Choroid plexus epithelial cell (primary cell): ENCODE results near the gene COPE.
"Not testable (repeated sequence)": the region's sequence is repeated elsewhere in the genome, so short reads cannot be mapped to it uniquely, and the experiment has no call there.

Experiments
- DNase-seq: peaks from one replicate; pipeline ENCODE4 v3.0.0-alpha.2; 2010; ENCODE audit warnings: low read depth
- H3K4me3 ChIP-seq: 2 replicates; pipeline ENCODE4 v1.5.1; 2011; ENCODE audit warnings: low read depth, mild to moderate bottlenecking, control low read depth, low read length, moderate library complexity
- TF ChIP-seq, protein P1 (sequence below): conservative IDR thresholded peaks from 2 replicates; pipeline ENCODE4 v1.5.1; 2011; ENCODE audit warnings: low read depth, mild to moderate bottlenecking, control low read depth, inconsistent platforms, low read length, moderate library complexity

COPE gene

DNA sequence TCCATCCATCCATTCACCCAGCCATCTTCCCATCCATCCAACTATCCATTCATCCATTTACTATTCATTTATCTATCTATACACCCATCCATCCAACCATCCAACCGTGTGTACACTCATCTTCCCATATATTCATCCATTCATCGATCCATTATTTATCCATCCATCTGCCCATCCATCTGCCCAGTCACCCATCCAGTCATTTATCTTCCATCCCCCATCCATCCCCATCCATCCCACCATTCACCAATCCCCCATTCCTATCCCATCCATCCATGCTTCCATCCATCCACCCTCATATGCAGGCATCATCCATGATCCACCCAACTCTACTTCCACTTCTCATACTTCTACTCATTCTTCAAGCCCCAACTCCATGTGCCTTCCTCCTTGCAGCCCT, 35.9 kb upstream of the COPE start:
- no peak for DNase-seq

DNA sequence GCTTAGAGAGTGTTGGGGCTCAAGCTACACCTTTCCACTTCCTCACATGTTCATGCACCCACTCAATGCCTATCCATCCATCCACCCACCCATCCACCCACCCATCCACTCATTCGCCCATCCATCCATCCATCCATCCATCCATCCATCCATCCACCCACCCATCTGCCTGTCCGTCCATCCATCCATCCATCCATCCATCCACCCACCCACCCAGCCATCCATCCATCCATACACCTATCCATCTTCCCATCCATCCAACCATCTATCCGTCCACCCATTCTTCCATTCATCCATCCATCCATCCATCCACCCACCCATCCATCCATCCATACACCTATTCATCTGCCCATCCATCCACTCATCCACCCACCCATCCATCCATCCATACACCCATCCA, 34.9 kb upstream of the COPE start:
- TF ChIP-seq, protein P1, sequence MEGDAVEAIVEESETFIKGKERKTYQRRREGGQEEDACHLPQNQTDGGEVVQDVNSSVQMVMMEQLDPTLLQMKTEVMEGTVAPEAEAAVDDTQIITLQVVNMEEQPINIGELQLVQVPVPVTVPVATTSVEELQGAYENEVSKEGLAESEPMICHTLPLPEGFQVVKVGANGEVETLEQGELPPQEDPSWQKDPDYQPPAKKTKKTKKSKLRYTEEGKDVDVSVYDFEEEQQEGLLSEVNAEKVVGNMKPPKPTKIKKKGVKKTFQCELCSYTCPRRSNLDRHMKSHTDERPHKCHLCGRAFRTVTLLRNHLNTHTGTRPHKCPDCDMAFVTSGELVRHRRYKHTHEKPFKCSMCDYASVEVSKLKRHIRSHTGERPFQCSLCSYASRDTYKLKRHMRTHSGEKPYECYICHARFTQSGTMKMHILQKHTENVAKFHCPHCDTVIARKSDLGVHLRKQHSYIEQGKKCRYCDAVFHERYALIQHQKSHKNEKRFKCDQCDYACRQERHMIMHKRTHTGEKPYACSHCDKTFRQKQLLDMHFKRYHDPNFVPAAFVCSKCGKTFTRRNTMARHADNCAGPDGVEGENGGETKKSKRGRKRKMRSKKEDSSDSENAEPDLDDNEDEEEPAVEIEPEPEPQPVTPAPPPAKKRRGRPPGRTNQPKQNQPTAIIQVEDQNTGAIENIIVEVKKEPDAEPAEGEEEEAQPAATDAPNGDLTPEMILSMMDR, result no peak
- H3K4me3 ChIP-seq, result no peak overlapping the region
- DNase-seq, result no peak

More for the DNA sequence above, 35.9 kb upstream of the COPE start:
- H3K4me3 ChIP-seq, result no peak overlapping the region
- TF ChIP-seq, protein P1, result no peak

DNA sequence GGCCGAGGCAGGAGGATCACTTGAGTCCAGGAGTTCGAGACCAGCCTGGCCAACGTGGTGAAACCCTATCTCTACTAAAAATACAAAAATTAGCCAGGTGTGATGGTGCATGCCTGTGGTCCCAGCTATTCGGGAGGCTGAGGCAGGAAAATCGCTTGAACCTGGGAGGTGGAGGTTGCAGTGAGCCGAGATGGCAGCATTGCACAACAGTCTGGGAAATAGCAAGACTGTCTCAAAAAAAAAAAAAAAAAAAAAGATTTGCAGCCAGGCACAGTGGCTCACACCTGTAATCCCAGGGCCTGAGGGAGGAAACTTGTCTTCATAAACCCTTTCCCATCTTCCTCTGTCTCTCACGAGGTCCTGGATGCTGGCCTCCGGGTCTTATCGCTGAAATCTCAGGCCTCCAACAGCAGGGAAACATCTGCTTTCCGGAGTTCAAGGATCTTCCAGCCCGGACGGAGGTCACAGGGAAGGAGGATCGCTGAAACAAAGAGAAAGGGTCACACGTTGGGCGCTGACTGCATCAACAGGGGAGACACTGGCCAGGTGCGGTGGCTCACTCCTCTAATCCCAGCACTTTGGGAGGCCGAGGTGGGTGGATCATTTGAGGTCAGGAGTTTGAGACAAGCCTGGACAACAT, 33.3 kb upstream of the COPE start:
- not testable (repeated sequence) for DNase-seq, H3K4me3 ChIP-seq

DNA sequence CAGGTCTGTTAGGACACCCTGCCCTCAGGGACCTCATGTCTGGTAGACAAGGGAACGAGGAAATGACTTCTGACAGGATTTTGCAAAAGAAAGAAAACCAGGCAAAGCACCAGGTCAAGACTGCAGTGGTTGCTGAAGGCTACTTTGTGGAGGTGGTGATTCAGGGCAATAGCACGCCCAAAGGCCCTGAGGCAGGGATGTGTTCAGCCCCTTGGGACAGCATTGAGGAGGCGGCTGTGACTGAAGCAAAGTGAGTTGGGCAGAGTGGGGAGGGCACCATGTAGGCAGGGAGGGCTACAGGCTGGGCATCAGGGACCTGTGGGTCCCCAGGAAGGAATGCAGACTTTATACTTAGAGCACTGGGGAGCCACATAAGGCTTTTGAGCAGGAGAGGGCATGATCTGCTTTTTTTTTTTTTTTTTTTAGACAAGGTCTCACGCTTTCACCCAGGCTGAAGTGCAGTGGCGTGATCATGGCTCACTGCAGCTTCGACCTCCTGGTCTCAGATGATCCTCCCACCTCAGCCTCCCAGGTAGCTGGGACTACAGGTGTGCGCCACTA, 32.6 kb upstream of the COPE start:
- H3K4me3 ChIP-seq, result no peak overlapping the region
- DNase-seq, result no peak
- TF ChIP-seq, protein P1, result no peak

DNA sequence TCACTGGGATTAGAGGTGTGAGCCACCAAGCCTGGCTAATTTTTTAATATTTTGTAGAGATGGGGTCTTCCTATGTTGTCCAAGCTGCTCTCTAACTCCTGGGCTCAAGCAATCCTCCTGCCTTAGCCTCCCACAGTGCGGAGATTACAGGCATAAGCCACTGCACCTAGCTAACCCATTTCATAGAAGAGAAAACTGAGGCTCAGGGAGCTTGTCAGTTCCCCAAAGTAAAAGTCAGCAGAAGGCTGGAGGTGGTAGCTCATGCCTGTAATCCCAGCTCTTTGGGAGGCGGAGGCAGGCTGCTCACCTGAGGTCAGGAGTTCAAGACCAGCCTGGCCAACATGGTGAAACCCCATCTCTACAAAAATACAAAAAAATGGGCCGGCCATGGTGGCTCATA, 30.7 kb upstream of the COPE start:
- no peak overlapping the region for H3K4me3 ChIP-seq
- TF ChIP-seq, protein P1, result no peak
- no peak for DNase-seq

DNA sequence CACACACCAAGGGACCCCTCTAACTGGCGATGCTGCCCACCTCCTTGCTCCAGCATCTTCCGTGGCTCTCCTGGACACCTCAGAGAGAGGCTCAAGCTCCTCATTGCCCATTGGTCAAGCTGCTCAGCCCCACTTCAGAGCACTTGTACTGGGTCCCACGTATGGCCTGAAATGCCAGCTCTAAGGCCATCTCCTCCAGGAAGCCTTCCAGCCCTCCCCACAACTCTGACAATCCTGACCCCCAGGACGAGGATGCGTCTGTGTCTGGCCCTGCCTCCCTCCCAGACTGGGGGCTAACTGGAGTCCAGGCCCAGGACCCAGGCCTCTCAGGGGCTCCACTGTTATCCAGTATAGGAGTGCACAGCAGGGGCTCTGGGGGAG, 29.8 kb upstream of the COPE start:
- no peak overlapping the region for H3K4me3 ChIP-seq
- DNase-seq, result no peak
- TF ChIP-seq, protein P1, result no peak

DNA sequence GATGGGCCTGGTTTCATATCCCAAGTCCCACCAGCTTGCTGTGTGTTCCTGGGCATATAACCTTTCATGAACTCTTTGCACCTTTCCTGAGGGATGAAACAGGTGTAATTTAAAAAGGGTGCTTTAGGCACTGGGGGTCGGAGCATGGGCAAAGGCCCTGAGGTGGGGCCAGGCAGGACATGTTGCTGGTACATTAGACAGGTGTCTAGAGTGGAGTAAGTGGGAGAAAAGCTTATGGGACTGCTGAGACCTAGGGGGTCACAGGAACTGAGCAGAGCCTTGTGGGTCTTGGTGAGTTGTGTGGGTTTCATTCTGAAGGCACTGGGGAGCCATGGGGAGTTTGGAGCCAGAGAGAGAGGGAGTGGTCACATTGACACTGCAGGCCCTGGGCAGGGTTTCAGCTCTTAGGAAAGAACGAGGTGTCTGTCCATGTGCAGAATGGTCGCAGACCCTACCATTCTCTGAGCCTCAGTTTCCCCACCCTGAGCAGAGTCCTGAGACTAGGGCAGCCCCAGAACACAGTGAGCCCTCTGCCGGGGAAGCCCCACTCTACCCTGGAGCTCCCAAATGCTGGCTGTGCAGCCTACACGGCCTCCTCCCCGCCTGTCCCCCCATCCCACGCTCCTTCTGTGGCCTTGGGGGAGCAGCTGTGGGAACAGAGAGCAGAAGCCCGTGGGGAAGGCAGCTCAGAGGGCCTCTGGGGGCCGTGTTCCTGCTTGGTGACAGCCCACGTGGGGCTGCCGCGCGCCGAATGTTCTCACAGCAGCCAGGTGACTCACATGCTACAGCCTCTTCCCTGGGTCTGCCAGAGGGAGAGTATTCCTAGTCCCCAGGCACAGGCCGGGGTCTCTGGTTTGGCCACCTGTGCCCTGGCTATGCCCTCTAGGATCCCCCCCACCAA, 29.1 kb upstream of the COPE start:
- no peak for DNase-seq
- TF ChIP-seq, protein P1, result no peak
- no peak overlapping the region for H3K4me3 ChIP-seq
